Activated CD4-positive, alpha-beta T cell treated with anti-CD3 and anti-CD28 coated beads for 36 hours (primary cell): ENCODE results near the gene PTPRE. TPM values are rescaled to one million over a fixed set of nuclear protein-coding genes. Genes with fewer than 3 reads are reported as not detected.
A peak's percentile ranks its signal among the peaks of the same experiment; 100 is the strongest.

ENCODE experiments used
- ATAC-seq: fragments of 200-7000 bp; cut with Tn5 transposase; one replicate; pipeline ENCODE4 v1.10.0; 2021; ENCODE audit warnings: mild to moderate bottlenecking, moderate library complexity
- CTCF ChIA-PET: fragments of 350-600 bp; sonication (Branson Sonifier 250); formaldehyde crosslinking; loops from one replicate; lab custom pipeline; 2021; ENCODE audit warnings: antibody characterized with exemption; lab: Charles Lee
- POLR2A ChIA-PET: fragments of 350-600 bp; sonication (Branson Sonifier 250); formaldehyde crosslinking; loops from one replicate; lab custom pipeline; 2021; ENCODE audit warnings: antibody characterized with exemption, inconsistent platforms; lab: Charles Lee
- DNase-seq: peaks from one replicate; pipeline ENCODE4 v3.0.0-alpha.2; 2020
- H3K27ac Mint-ChIP-seq: one replicate; pipeline ENCODE4 v1.8.0; 2021; ENCODE audit warnings: mixed read lengths
- H3K27me3 Mint-ChIP-seq: one replicate; pipeline ENCODE4 v1.8.0; 2021; ENCODE audit warnings: mixed read lengths
- H3K36me3 Mint-ChIP-seq: one replicate; pipeline ENCODE4 v1.8.0; 2021; ENCODE audit warnings: low read depth, mixed read lengths
- H3K4me1 Mint-ChIP-seq: one replicate; pipeline ENCODE4 v1.8.0; 2021; ENCODE audit warnings: mixed read lengths
- H3K4me3 Mint-ChIP-seq: one replicate; pipeline ENCODE4 v1.8.0; 2021; ENCODE audit warnings: mild to moderate bottlenecking, moderate library complexity, mixed read lengths
- H3K9me3 Mint-ChIP-seq: one replicate; pipeline ENCODE4 v1.8.0; 2021; ENCODE audit warnings: low read depth, mixed read lengths
- intact Hi-C, 2 experiments: fragments of 100-400 bp; cut with DNase I in 1 of 2; cut with micrococcal nuclease in 1 of 2; formaldehyde crosslinking; loops; one replicate each; pipeline versions ENCODE4 v1.14.2 to v1.15.1; 2022 to 2024; cut with DNase I, micrococcal nuclease
- total RNA-seq, 2 experiments: library from RNA; stranded (reverse); gene quantifications; one replicate each; pipeline ENCODE4 v1.2.3, GENCODE V29; 2021

PTPRE gene
- total RNA-seq, 2 experiments from 2014 or later, result 23.0 to 31.6 TPM

DNA sequence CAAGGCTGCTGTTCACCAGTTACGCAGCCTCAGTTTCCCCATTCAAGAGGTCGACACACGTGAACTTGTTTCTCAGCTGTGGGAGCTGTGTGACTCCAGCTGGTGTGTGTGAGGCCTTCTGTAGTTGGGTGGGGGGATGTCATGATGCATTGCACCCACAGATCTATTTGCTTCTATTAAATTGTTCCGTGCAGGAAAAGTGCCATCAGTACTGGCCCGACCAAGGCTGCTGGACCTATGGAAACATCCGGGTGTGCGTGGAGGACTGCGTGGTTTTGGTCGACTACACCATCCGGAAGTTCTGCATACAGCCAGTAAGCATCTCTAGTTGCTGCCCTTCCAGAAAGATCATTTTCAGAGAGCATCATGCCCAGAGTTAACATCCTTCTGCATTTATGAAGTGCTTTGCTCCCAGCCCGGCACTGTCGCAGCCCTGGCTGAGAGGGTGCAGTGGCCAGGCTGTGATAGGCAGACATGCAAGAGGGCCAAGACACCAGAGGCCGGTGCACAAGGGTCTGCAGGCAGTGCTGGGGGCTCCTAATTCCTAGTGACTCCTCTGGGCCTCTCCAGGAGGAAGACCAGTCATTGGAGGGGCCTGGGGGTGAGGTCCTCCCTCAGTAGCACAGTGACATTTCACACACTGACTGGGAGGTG, 159.1 kb downstream of the PTPRE start:
- Mint-ChIP-seq H3K4me3 (no peak overlapping the region), H3K9me3 (peaks cover 3% of the 10 kb centered on the region), H3K27me3 (no peaks in the 10 kb centered on the region), H3K27ac (no peak overlapping the region), H3K4me1 (peaks cover 65% of the 10 kb centered on the region), H3K36me3 (peaks cover 68% of the 10 kb centered on the region)
- POLR2A ChIA-PET, result no interaction called here
- DNase-seq (no peak), ATAC-seq (no peak)
- intact Hi-C loops, result loop anchor here in 1 of 2 experiments (10.0 kb wide), 1 partner anchor 351 kb away; no protein-coding TSS in a partner anchor
- CTCF ChIA-PET, result interaction anchor here (1.6 to 5.7 kb wide), 4 partner anchors 14 to 74 kb away, joined by 5 to 47 read pairs (median 44); no protein-coding TSS in a partner anchor

GRCh38 chr10:128066870-128067382, 160.0 kb downstream of the PTPRE start:
- H3K27me3 Mint-ChIP-seq, result no peaks in the 10 kb centered on the region
- POLR2A ChIA-PET, result no interaction called here
- H3K36me3 Mint-ChIP-seq, result peaks cover 67% of the 10 kb centered on the region
- DNase-seq (no peak), ATAC-seq (no peak)
- peaks cover 3% of the 10 kb centered on the region for H3K9me3 Mint-ChIP-seq
- H3K27ac Mint-ChIP-seq, result peak overlapping the region; percentile 35
- intact Hi-C loops, result loop anchor here in 1 of 2 experiments (10.0 kb wide), 1 partner anchor 352 kb away; no protein-coding TSS in a partner anchor
- CTCF ChIA-PET, result interaction anchor here (1.1 to 5.9 kb wide), 3 partner anchors 19 to 48 kb away, joined by 3 to 120 read pairs (median 47); no protein-coding TSS in a partner anchor
- no peak overlapping the region for H3K4me3 Mint-ChIP-seq
- H3K4me1 Mint-ChIP-seq, result peaks cover 64% of the 10 kb centered on the region

DNA sequence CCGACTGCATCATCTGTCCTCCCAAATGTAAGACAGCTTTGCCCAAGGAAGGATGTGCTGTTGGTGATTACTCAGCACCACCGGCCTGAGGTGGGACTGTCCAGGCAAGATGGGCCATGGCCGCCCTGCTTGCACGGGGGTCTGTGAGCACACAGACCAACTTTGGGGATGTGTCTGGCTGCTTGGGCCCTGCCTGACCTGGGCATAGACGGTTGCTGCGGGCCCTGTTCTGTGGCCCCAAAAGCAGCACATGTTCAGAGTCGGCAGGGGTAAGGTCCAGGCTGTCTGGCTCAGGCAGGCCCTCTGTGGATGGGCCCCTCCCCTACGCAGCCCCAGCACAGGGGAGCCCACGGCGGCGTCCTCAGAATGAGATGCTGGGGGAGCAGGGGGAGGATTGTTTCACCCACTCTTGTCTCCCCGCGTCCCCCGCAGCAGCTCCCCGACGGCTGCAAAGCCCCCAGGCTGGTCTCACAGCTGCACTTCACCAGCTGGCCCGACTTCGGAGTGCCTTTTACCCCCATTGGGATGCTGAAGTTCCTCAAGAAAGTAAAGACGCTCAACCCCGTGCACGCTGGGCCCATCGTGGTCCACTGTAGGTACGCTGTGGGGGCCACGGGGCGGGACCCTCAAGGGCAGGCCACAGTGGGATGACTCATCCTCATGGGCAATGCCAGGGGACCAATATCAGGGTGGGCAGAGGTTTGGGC, 160.9 kb downstream of the PTPRE start:
- ATAC-seq (no peak), DNase-seq (no peak)
- POLR2A ChIA-PET, result no interaction called here
- H3K9me3 Mint-ChIP-seq, result peaks cover 3% of the 10 kb centered on the region
- no peak overlapping the region for H3K4me3 Mint-ChIP-seq
- CTCF ChIA-PET, result interaction anchor here (1.1 to 5.9 kb wide), 6 partner anchors 7 to 179 kb away, joined by 3 to 120 read pairs (median 11); no protein-coding TSS in a partner anchor
- peaks cover 66% of the 10 kb centered on the region for H3K36me3 Mint-ChIP-seq
- H3K27me3 Mint-ChIP-seq, result no peaks in the 10 kb centered on the region
- H3K4me1 Mint-ChIP-seq, result peaks cover 56% of the 10 kb centered on the region
- no peak overlapping the region for H3K27ac Mint-ChIP-seq
- intact Hi-C loops, result loop anchor here in 1 of 2 experiments (10.0 kb wide), 1 partner anchor 353 kb away; no protein-coding TSS in a partner anchor

DNA sequence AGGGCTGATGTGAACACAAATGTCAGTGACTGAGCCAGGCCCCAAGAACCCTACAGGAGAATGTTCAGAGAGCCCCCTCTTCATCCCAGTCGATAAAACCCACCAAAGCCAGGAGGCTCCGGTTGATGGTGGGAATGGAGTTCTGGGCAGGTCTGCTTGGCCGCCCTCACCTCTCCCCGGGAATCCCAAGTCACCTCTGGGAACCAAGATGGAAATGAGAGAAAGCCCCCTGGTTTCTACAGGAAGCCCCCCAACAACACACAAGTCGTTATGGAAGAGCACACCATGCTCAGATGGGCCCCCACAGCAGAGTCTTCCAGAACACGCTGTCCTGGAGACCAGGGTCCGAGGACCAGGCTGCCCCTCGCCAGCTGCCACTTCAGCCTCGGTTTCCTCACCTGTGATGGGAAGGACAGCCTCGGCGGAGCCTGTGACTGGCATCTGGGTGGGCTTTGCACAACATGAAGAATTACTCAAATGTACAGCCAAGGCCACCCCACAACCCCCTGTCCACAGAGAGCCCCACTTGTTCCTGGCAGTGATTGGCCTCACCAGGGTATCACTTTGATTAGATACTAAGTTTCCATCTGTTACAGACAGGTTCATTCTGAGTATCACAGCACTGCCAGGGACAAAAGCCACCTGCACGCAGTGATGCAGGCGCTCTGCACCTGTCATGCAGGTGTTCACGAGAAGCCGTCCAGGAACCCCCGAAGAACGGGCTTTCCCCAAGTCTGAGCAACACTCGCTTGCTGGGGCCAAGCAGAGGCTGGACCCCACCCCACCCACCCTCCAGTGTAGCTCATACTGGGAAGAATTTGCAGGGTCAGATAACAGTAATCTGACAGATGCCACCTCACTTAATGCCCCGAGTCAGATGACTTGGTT, 161.7 kb downstream of the PTPRE start:
- Mint-ChIP-seq H3K4me1 (peaks cover 48% of the 10 kb centered on the region), H3K27ac (no peak overlapping the region), H3K27me3 (no peaks in the 10 kb centered on the region), H3K4me3 (no peak overlapping the region), H3K36me3 (peaks cover 70% of the 10 kb centered on the region), H3K9me3 (peaks cover 3% of the 10 kb centered on the region)
- ATAC-seq (no peak), DNase-seq (no peak)
- ChIA-PET CTCF (interaction anchor here (0.7 to 5.9 kb wide), 28 partner anchors 8 to 353 kb away, joined by 3 to 120 read pairs (median 4); partner anchors contain the start of gene PTPRE), POLR2A (interaction anchor here (1.0 kb wide), 1 partner anchor 33 kb away, joined by 5 read pairs; no protein-coding TSS in a partner anchor)
- intact Hi-C loops, result loop anchor here (1.0 to 10.0 kb wide), 6 partner anchors 21 to 354 kb away; partner anchors contain the start of gene PTPRE (in 1 of the 2)

DNA sequence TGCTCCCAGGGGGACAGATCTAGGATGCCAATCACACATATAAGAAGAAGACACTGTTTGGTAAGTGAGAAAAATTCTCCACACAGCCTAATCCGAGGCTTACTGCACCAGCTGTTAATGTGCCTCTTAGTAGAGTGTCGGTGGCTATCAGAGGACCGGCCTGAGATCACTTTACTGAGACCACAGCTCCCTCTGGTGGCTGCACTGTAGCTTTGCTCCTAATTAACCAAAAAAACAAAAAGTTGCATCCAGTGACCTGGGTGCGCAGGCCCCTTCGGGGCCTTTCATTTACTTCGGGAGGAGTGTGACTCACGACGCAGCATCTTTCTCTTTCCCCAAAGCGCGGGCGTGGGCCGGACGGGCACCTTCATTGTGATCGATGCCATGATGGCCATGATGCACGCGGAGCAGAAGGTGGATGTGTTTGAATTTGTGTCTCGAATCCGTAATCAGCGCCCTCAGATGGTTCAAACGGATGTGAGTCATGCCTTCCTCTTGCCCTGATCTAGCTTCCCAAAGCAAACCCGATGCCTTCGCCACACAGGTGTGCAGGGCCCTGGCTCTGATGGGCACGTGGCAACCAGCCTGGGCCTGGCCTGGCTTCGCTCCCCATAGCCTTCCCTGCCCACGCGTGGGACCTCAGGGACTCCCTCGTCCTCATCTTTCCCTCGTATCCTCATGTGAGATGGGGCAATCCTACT, 162.6 kb downstream of the PTPRE start:
- ATAC-seq, result peak; percentile 35
- Mint-ChIP-seq H3K4me1 (peaks cover 39% of the 10 kb centered on the region), H3K4me3 (no peak overlapping the region), H3K9me3 (peaks cover 3% of the 10 kb centered on the region), H3K27me3 (no peaks in the 10 kb centered on the region), H3K27ac (no peak overlapping the region), H3K36me3 (peaks cover 72% of the 10 kb centered on the region)
- ChIA-PET CTCF (interaction anchor here (0.7 to 5.9 kb wide), 31 partner anchors 9 to 354 kb away, joined by 3 to 120 read pairs (median 4); partner anchors contain the start of gene PTPRE), POLR2A (interaction anchor here (1.0 kb wide), 1 partner anchor 34 kb away, joined by 5 read pairs; no protein-coding TSS in a partner anchor)
- peak; percentile 91 for DNase-seq
- intact Hi-C loops, result loop anchor here (1.0 to 10.0 kb wide), 6 partner anchors 22 to 355 kb away; partner anchors contain the start of gene PTPRE (in 1 of the 2)

- ATAC-seq, result no peak
- Mint-ChIP-seq H3K9me3 (peaks cover 3% of the 10 kb centered on the region), H3K4me3 (no peak overlapping the region)
These were observed 163.3 kb downstream of the PTPRE start for GRCh38 chr10:128070161-128070560.

DNA sequence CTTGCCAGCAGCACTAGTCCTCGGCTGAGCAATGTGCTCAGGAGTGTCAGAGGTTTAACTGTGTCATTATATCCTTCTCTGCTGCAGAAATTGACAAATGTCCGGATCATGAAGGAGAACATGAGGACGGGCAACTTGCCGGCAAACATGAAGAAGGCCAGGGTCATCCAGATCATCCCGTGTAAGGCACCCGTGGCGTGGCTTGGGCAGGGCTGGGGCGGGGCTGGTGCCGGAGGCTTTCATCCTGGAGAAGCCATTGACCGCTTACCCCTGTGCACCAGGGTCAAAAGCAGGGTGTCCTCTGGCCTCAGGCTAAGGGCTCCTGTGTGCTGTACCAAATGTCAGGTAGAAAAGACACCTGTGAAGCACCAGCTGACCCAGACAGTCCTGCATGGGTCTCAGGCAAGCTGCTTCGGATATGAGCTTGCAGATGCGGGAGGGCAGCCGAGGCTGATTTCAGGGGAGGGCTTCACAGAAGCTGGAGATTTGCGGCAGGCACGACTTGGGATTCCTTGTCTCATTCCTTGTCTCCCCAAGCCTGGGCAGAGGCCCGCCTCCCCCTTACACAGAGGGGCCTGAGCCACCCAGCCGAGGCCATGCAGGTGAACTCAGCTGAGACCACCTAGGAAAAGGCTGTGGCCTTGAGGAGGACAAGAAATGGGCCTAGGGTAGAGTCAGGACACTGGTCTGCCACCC, 164.0 kb downstream of the PTPRE start:
- intact Hi-C loops, result no loop called here
- H3K9me3 Mint-ChIP-seq, result peaks cover 3% of the 10 kb centered on the region
- H3K4me3 Mint-ChIP-seq, result no peak overlapping the region
- ATAC-seq (no peak), DNase-seq (no peak)
- H3K36me3 Mint-ChIP-seq, result peaks cover 70% of the 10 kb centered on the region
- CTCF ChIA-PET, result interaction anchor here (0.6 to 5.9 kb wide), 7 partner anchors 23 to 80 kb away, joined by 3 to 120 read pairs (median 10); no protein-coding TSS in a partner anchor
- H3K4me1 Mint-ChIP-seq, result peaks cover 25% of the 10 kb centered on the region
- POLR2A ChIA-PET, result no interaction called here
- no peak overlapping the region for H3K27ac Mint-ChIP-seq
- no peaks in the 10 kb centered on the region for H3K27me3 Mint-ChIP-seq

More at GRCh38 chr10:128070161-128070560, 163.3 kb downstream of the PTPRE start:
- no peak for DNase-seq
- Mint-ChIP-seq H3K4me1 (peaks cover 33% of the 10 kb centered on the region), H3K27me3 (no peaks in the 10 kb centered on the region), H3K36me3 (peaks cover 72% of the 10 kb centered on the region), H3K27ac (no peak overlapping the region)
- ChIA-PET CTCF (interaction anchor here (0.6 to 5.9 kb wide), 10 partner anchors 11 to 207 kb away, joined by 3 to 120 read pairs (median 8); partner anchors contain the start of gene PTPRE), POLR2A (no interaction called here)
- intact Hi-C loops, result no loop called here

DNA sequence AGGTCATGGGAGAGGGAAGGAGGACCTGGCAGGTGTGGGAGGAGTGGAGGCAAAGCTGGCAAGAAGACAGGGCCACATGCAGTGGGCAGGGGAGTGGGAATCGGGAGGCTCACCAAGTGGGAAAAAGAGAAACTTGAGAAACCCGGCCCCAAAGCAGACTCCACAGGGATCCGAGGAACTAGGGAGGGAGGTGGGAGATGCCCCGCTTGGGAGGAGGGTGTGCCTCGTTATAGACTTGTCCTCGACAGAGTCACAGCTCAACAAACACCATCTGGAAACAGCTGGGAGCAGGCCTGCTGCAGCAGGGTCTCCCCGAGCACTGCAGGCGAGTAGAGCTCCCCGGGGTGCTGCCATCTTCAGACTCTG, 164.5 kb downstream of the PTPRE start:
- Mint-ChIP-seq H3K4me3 (no peak overlapping the region), H3K36me3 (peaks cover 70% of the 10 kb centered on the region), H3K4me1 (peaks cover 20% of the 10 kb centered on the region), H3K9me3 (peaks cover 3% of the 10 kb centered on the region), H3K27me3 (no peaks in the 10 kb centered on the region), H3K27ac (no peak overlapping the region)
- ChIA-PET CTCF (interaction anchor here (0.6 to 5.9 kb wide), 9 partner anchors 9 to 377 kb away, joined by 3 to 120 read pairs (median 6); no protein-coding TSS in a partner anchor), POLR2A (no interaction called here)
- no peak for ATAC-seq
- DNase-seq, result no peak
- intact Hi-C loops, result no loop called here

DNA sequence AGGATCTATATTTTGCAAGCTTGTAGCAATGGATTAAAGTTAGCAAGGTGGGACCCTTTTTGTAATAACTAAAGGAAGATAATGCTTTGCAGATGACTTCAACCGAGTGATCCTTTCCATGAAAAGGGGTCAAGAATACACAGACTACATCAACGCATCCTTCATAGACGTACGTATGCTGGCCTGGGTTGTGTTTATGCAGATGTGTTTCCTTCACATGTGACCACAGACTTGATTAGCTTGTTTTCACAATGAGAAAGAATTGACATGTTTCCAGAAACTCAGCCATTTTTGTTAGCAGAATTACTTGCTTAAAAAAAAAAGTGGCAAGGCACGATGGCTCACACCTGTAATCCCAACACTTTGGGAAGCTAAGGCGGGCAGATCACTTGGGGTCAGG, 165.1 kb downstream of the PTPRE start:
- ChIA-PET POLR2A (interaction anchor here (0.6 kb wide), 2 partner anchors 9 to 115 kb away, joined by 3 read pairs; no protein-coding TSS in a partner anchor), CTCF (interaction anchor here (0.6 to 5.9 kb wide), 10 partner anchors 9 to 378 kb away, joined by 3 to 120 read pairs (median 4); no protein-coding TSS in a partner anchor)
- ATAC-seq, result no peak
- Mint-ChIP-seq H3K9me3 (peaks cover 2% of the 10 kb centered on the region), H3K4me1 (peaks cover 14% of the 10 kb centered on the region), H3K4me3 (no peak overlapping the region), H3K27ac (no peak overlapping the region), H3K36me3 (peaks cover 68% of the 10 kb centered on the region), H3K27me3 (no peaks in the 10 kb centered on the region)
- DNase-seq, result no peak
- intact Hi-C loops, result no loop called here
